BLaER1 (cell line): Measurements from ENCODE around the gene ATP5MC3.

Source experiments
- H3K27ac ChIP-seq: shearing (Covaris generic); formaldehyde crosslinking; 2 replicates; pipeline ENCODE4 v1.8.1; 2022
- H3K27me3 ChIP-seq: shearing (Covaris generic); formaldehyde crosslinking; 2 replicates; pipeline ENCODE4 v1.8.1; 2022
- H3K36me3 ChIP-seq: shearing (Covaris generic); formaldehyde crosslinking; 2 replicates; pipeline ENCODE4 v1.8.1; 2022
- H3K4me1 ChIP-seq: shearing (Covaris generic); formaldehyde crosslinking; 2 replicates; pipeline ENCODE4 v1.8.1; 2022
- H3K4me2 ChIP-seq: shearing (Covaris generic); formaldehyde crosslinking; 2 replicates; pipeline ENCODE4 v1.8.1; 2022
- H3K4me3 ChIP-seq: shearing (Covaris generic); formaldehyde crosslinking; 2 replicates; pipeline ENCODE4 v1.8.1; 2022
- H3K9ac ChIP-seq: shearing (Covaris generic); formaldehyde crosslinking; 2 replicates; pipeline ENCODE4 v1.8.1; 2022
- H3K9me3 ChIP-seq: shearing (Covaris generic); formaldehyde crosslinking; 2 replicates; pipeline ENCODE4 v1.8.1; 2022
- H4K20me1 ChIP-seq: shearing (Covaris generic); formaldehyde crosslinking; 2 replicates; pipeline ENCODE4 v1.8.1; 2022
- Cebpa-rat ChIP-seq: shearing (Covaris generic); IDR thresholded peaks from 2 replicates; pipeline ENCODE4 v1.8.1; 2022

Gene ATP5MC3

GRCh38 chr2:175131252-175131651 is 50.3 kb downstream of the ATP5MC3 start:
- H3K27me3 ChIP-seq = no peaks in the 10 kb centered on the region
- no peak overlapping the region for H3K4me3 ChIP-seq
- H3K4me1 ChIP-seq = peaks cover 2% of the 10 kb centered on the region; the same call in 1 of the 2 replicates
- H3K4me2 ChIP-seq = no peak overlapping the region
- peaks cover 34% of the 10 kb centered on the region for H4K20me1 ChIP-seq
- H3K27ac ChIP-seq = no peak overlapping the region
- H3K36me3 ChIP-seq = peaks cover 89% of the 10 kb centered on the region
- TF ChIP-seq Cebpa-rat = no peak
- no peaks in the 10 kb centered on the region for H3K9me3 ChIP-seq
- H3K9ac ChIP-seq = no peak overlapping the region

GRCh38 chr2:175126661-175127060 is 54.8 kb downstream of the ATP5MC3 start:
- no peak for TF ChIP-seq Cebpa-rat
- no peaks in the 10 kb centered on the region for H3K4me1 ChIP-seq
- peaks cover 38% of the 10 kb centered on the region for H4K20me1 ChIP-seq
- no peaks in the 10 kb centered on the region for H3K27me3 ChIP-seq
- no peak overlapping the region for H3K9ac ChIP-seq
- peaks cover 63% of the 10 kb centered on the region for H3K36me3 ChIP-seq
- H3K9me3 ChIP-seq = no peaks in the 10 kb centered on the region
- H3K4me3 ChIP-seq = no peak overlapping the region
- no peak overlapping the region for H3K27ac ChIP-seq
- no peak overlapping the region for H3K4me2 ChIP-seq
